Measurements from ENCODE around the gene GRID2.

DNA sequence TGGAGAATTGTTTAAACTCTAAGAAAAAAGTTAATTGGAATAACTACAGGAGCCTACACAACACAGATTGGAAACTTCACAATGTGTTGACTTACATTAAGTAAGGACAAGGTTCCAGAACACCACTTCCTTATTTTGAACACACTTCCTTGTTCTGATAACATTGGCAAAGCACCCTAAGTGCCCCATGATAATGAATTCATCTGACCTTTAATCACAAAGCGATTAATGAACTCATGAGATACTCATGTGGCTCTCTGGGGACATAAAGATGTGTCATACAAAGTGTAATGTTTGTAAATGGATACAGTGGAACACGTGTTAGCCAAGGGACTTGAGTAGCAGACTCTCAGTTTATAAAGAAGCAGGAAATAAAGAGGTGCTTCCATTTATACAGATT, 1455.7 kb downstream of the GRID2 start:
- no peak for TF ChIP-seq POLR2A (IDR thresholded peaks at IDR 0.05)
- TF ChIP-seq, protein P1, sequence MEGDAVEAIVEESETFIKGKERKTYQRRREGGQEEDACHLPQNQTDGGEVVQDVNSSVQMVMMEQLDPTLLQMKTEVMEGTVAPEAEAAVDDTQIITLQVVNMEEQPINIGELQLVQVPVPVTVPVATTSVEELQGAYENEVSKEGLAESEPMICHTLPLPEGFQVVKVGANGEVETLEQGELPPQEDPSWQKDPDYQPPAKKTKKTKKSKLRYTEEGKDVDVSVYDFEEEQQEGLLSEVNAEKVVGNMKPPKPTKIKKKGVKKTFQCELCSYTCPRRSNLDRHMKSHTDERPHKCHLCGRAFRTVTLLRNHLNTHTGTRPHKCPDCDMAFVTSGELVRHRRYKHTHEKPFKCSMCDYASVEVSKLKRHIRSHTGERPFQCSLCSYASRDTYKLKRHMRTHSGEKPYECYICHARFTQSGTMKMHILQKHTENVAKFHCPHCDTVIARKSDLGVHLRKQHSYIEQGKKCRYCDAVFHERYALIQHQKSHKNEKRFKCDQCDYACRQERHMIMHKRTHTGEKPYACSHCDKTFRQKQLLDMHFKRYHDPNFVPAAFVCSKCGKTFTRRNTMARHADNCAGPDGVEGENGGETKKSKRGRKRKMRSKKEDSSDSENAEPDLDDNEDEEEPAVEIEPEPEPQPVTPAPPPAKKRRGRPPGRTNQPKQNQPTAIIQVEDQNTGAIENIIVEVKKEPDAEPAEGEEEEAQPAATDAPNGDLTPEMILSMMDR (IDR thresholded peaks at IDR 0.05) = no peak
